ENCODE data around the gene GABPA.

GRCh38 chr21:25806060-25806459, 71.3 kb downstream of the GABPA start:
- no peak for TF ChIP-seq CTCF (IDR thresholded peaks at IDR 0.05)
- no peak for TF ChIP-seq POLR2A (IDR thresholded peaks at IDR 0.05)
- TF ChIP-seq POLR2AphosphoS5 (IDR thresholded peaks at IDR 0.05; ENCODE audit: insufficient read depth in 1 of 2, low read depth in 1 of 2), result peak in 1 of 2 donors; percentile 23

Measured in vagina (tissue), 2 donors.